ENCODE results near the gene NOXO1.

GRCh38 chr16:2003827-2004641 is 22.8 kb upstream of the NOXO1 start:
- TF ChIP-seq CTCF (IDR thresholded peaks at IDR 0.05; ENCODE audit: poor library complexity, severe bottlenecking) (peak; percentile 83), EZH2 (IDR thresholded peaks at IDR 0.05; ENCODE audit: borderline replicate concordance, insufficient read depth, low read length, poor library complexity, severe bottlenecking) (no peak), POLR2AphosphoS5 (IDR thresholded peaks at IDR 0.05) (no peak), EP300 (conservative IDR thresholded peaks at IDR 0.05; ENCODE audit: poor library complexity, severe bottlenecking) (no peak), REST (IDR thresholded peaks at IDR 0.05; ENCODE audit: borderline replicate concordance) (no peak), RAD21 (conservative IDR thresholded peaks at IDR 0.05) (peak; percentile 53)

All from neural cell (in vitro differentiated cells).